GM12878 (cell line): ENCODE data around the gene FAM76A. TPM values are rescaled to one million over a fixed set of nuclear protein-coding genes. Genes with fewer than 3 reads are reported as not detected.

Source experiments
- ATF2 ChIP-seq: IDR thresholded peaks from 2 replicates; pipeline ENCODE4 v1.6.1; 2012; ENCODE audit warnings: low read length, inconsistent platforms
- ATF7 ChIP-seq: fragments of 450-650 bp; IDR thresholded peaks from 2 replicates; pipeline ENCODE4 v1.6.1; 2016; ENCODE audit warnings: low read depth, mild to moderate bottlenecking
- BRCA1 ChIP-seq: IDR thresholded peaks from 2 replicates; pipeline ENCODE4 v1.6.1; 2011; ENCODE audit warnings: low read depth, low read length, improper control_type of control experiment
- CBFB ChIP-seq: IDR thresholded peaks from 2 replicates; pipeline ENCODE4 v1.6.1; 2016; ENCODE audit warnings: antibody characterized with exemption, low read depth
- CREB1 ChIP-seq: IDR thresholded peaks from 2 replicates; pipeline ENCODE4 v1.6.1; 2012; ENCODE audit warnings: low read depth, mild to moderate bottlenecking, inconsistent platforms
- CREM ChIP-seq: IDR thresholded peaks from 2 replicates; pipeline ENCODE4 v1.6.1; 2014; ENCODE audit warnings: antibody characterized with exemption, low read depth
- EED ChIP-seq: sonication (generic); IDR thresholded peaks from 2 replicates; pipeline ENCODE4 v1.6.1; 2016; ENCODE audit warnings: antibody characterized with exemption, low read depth
- GATAD2B ChIP-seq: fragments of 450-650 bp; conservative IDR thresholded peaks from 2 replicates; pipeline ENCODE4 v1.6.1; 2017; ENCODE audit warnings: low read depth, mild to moderate bottlenecking, moderate library complexity
- IKZF1 ChIP-seq: fragments of 450-650 bp; conservative IDR thresholded peaks from 2 replicates; pipeline ENCODE4 v1.6.1; 2017; ENCODE audit warnings: antibody characterized with exemption, mild to moderate bottlenecking
- JUNB ChIP-seq: IDR thresholded peaks from 2 replicates; pipeline ENCODE4 v1.6.1; 2016; ENCODE audit warnings: antibody characterized with exemption, mild to moderate bottlenecking
- MXI1 ChIP-seq: fragments of 150-350 bp; IDR thresholded peaks from 2 replicates; pipeline ENCODE4 v1.6.1; 2011; ENCODE audit warnings: low read depth, mild to moderate bottlenecking, inconsistent platforms, low read length, improper control_type of control experiment
- POLR2A ChIP-seq: IDR thresholded peaks from 2 replicates; pipeline ENCODE4 v1.6.1; 2011; ENCODE audit warnings: low read depth, mild to moderate bottlenecking, low read length
- POU2F2 ChIP-seq: IDR thresholded peaks from 3 replicates; pipeline ENCODE4 v1.6.1; 2011; ENCODE audit warnings: low read depth, mild to moderate bottlenecking, low read length, borderline replicate concordance
- RFX5 ChIP-seq: IDR thresholded peaks from 2 replicates; pipeline ENCODE4 v1.6.1; 2011; ENCODE audit warnings: low read depth, low read length, improper control_type of control experiment
- SMAD1 ChIP-seq: fragments of 450-650 bp; IDR thresholded peaks from 2 replicates; pipeline ENCODE4 v1.6.1; 2018; ENCODE audit warnings: mild to moderate bottlenecking, low read depth; ENCODE audit not compliant: partially characterized antibody
- SMAD5 ChIP-seq: IDR thresholded peaks from 2 replicates; pipeline ENCODE4 v1.6.1; 2016; ENCODE audit warnings: antibody characterized with exemption, low read depth
- TAF1 ChIP-seq: IDR thresholded peaks from 2 replicates; pipeline ENCODE4 v1.6.1; 2011; ENCODE audit warnings: mild to moderate bottlenecking, low read depth, low read length, borderline replicate concordance
- polyA plus RNA-seq, 11 experiments: library from polyadenylated mRNA; depleted of rRNA in 4 of 11; unstranded in 6 of 11; stranded (reverse) in 5 of 11; fragments of >200 nt; fragmentation: Nextera tagmentation in 4 of 11; fragmentation: Illumina TruSeq in 1 of 11; extraction: Ambion mirVana in 4 of 11; extraction: Trizol in 1 of 11; gene quantifications; 1 replicate in 1 of 11; 2 replicates in 10 of 11; pipeline versions ENCODE4 v1.2.1 to v1.2.3, GENCODE V29; 2011 to 2016; ENCODE audit warnings: inconsistent platforms in 2 of 11, missing spikeins in 2 of 11, low read depth in 1 of 11
- total RNA-seq, 4 experiments: library from RNA; depleted of rRNA in 3 of 4; stranded (reverse); fragments of >200 nt in 3 of 4; fragmentation: Illumina TruSeq in 1 of 4; extraction: Trizol in 1 of 4; gene quantifications; 2 replicates each; pipeline versions ENCODE4 v1.2.1 to v1.2.3, GENCODE V29; 2013 to 2021

FAM76A gene
- total and polyA plus RNA-seq, 10 of the 15 experiments (the other 5 are each of a cell fraction or from before 2014, with no cell fraction given) = 5.4 to 13.4 (median 7.6) TPM

- TF ChIP-seq ATF2 (peak; percentile 92; the same call in 1 of the 2 replicates), CREB1 (peak; percentile 92), POLR2A (peak; percentile 87), RFX5 (peak; percentile 35; the same call in 1 of the 2 replicates), EED (no peak), SMAD5 (0 out of 2 replicates have a peak, but pooled peaks have one; percentile 48), SMAD1 (no peak), BRCA1 (no peak), JUNB (no peak; the same call in 1 of the 2 replicates), CREM (peak; percentile 84), TAF1 (peak; percentile 87; the same call in 1 of the 2 replicates), GATAD2B (0 out of 2 replicates have a peak, but pooled peaks have one; percentile 20), ATF7 (peak; percentile 100), IKZF1 (peak; percentile 94), POU2F2 (peak; percentile 95; the same call in 2 of the 3 replicates), CBFB (0 out of 2 replicates have a peak, but pooled peaks have one; percentile 29), MXI1 (peak; percentile 83)
Observed at GRCh38 chr1:27772932-27773825, 47.4 kb downstream of the FAM76A start, which contains the start of gene STX12 (continued).
